ENCODE data around the gene LELP1.
"Not testable (repeated sequence)": the region's sequence is repeated elsewhere in the genome, so short reads cannot be mapped to it uniquely, and the experiment has no call there.

Gene LELP1

DNA sequence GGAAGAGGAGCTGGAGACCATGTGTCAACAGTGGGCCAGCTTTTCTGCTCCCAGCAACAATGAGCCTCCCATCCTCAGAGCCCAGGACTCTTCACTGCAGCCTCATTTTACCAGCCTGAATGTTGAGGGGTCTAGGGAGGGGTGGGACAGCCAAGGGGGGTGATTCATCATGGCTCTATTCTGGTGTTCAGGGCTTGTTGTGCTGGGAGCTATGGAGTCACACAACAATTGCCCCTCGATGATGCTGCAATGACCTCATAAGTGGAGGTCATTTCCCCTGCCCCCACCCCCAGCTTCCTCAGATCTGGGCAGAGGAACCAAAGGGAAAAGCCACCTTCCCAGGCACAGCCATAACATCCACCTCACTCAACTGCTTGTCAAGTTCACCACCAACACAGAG lies at the start of gene LELP1:
TSS of gene LELP1 (plus strand) at position 301 of the 400 bp plus-strand sequence. CDS start 1,278 bp downstream, outside the sequence.
- in situ Hi-C loops (cut with MboI; ENCODE audit: low sequenced_read_pairs): no loop called here

DNA sequence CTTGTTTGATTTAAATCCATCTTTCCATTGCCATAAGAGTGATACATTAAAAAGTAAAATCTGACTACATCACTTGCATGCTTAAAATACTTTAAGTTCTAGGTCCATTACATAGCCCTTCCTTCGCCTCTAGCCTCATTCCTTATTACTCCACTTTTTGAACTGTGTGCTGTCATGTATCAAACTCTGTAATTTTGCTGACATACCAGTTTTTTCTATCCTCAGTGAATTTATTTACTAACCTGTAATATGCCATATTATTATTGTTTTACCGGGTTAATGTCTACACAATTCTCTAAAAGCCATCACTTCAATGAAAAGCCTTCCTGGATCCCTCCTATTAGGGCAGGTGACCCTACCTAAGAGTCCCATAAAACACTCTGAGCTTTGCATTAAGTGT lies 47.7 kb upstream of the LELP1 start:
- in situ Hi-C loops (cut with MboI; ENCODE audit: low sequenced_read_pairs): no loop called here

- in situ Hi-C loops (cut with MboI; ENCODE audit: low sequenced_read_pairs): no loop called here
These were observed 34.5 kb upstream of the LELP1 start for GRCh38 chr1:153168686-153169085.

DNA sequence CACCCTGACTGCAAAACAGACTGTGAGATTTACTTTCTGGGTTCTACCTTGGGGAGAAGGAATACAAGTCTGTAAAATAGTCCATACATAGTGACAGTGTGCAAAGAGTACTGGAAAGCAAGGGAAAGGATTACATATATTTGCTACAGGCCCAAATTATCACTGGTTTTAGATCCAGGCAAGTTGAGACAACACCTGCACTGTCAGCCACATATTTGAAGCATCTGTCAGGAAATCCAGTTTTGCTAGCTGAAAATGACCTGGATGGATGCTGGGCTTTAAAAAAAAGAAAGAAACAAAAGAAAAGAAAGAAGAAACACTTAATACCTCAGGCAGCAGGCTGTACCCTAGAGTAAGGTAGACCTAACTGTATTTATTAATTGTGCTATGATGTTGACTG lies 28.6 kb upstream of the LELP1 start:
- in situ Hi-C loops (cut with MboI; ENCODE audit: low sequenced_read_pairs): no loop called here

- in situ Hi-C loops (cut with MboI; ENCODE audit: low sequenced_read_pairs): no loop called here
These were observed 24.3 kb upstream of the LELP1 start for GRCh38 chr1:153178922-153179321.

GRCh38 chr1:153180556-153180955 lies 22.7 kb upstream of the LELP1 start:
- in situ Hi-C loops (cut with MboI; ENCODE audit: low sequenced_read_pairs): no loop called here

DNA sequence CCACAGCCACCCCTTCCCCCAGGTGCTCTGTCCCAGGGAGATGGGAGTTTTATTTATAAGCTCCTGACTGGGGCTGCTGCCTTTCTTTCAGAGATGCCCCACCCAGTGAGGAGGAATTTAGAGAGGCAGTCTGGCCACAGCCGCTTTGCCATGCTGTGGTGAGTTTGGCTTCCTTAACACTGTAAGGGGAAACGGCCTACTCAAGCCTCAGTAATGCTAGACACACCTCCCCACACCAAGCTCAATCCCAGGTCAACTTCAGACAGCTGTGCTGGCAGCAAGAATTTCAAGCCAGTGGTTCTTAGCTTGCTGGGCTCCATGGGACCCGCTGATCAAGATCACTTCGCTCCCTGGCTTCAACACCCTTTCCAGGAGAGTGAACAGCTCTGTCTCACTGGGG lies 14.9 kb upstream of the LELP1 start:
- in situ Hi-C loops (cut with MboI; ENCODE audit: low sequenced_read_pairs): not testable (repeated sequence)

- in situ Hi-C loops (cut with MboI; ENCODE audit: low sequenced_read_pairs): no loop called here
These were observed 12.9 kb upstream of the LELP1 start for GRCh38 chr1:153190373-153190772.

GRCh38 chr1:153192697-153193096 lies 10.5 kb upstream of the LELP1 start:
- in situ Hi-C loops (cut with MboI; ENCODE audit: low sequenced_read_pairs): no loop called here

DNA sequence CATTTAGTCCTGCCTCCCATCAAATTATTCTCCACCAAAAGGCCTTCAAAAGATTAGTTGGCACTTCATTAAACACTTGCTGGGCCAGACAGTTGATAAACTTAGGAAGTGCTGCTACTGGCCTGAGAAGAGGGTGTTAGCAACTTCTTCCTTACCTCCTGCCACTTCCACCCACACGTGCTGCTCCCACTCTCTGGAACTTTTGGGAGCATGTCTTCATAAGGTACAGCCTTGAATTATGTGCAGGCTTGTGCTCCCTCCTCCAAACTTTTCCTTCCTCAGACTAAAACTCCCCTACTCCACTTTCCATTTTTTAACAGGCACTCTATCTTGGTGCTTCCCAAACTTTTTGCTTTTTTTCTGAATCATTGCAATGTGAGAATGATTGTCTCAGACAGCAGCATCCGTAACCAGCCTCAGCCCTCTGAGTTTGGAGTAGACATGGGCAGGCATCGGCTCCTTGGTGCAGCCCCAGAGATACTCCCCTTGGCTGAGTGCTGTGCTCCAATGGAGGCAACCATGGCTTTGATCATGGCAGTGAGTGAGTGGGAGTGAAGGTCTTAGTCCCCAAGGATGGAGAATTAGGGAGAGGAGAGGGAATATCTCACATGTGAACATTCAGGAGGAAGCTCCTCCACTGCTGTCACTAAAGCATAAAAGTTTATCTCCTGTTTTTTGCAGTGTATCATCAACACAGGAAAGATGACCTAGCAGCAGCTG lies 8.7 kb upstream of the LELP1 start:
- in situ Hi-C loops (cut with MboI; ENCODE audit: low sequenced_read_pairs): no loop called here

DNA sequence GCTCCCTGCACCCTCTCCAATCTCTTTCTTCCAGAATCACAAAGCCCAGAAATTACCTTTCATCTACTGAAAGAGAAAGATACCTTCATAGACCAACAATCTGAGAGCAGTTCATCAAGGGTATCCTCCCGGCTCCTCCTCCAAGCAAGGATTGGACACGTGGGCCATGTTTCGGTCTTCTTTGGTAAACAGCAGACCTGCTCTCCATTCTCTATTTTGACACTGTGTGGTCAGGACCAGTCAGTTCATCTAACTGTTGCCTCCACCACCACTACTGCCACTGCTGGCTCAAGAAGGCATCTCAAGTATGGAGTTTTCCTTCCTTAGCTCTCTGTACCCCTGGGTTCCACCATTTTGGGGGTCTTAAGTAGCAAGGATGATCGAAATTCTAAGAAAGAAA lies 8.0 kb upstream of the LELP1 start:
- in situ Hi-C loops (cut with MboI; ENCODE audit: low sequenced_read_pairs): no loop called here

DNA sequence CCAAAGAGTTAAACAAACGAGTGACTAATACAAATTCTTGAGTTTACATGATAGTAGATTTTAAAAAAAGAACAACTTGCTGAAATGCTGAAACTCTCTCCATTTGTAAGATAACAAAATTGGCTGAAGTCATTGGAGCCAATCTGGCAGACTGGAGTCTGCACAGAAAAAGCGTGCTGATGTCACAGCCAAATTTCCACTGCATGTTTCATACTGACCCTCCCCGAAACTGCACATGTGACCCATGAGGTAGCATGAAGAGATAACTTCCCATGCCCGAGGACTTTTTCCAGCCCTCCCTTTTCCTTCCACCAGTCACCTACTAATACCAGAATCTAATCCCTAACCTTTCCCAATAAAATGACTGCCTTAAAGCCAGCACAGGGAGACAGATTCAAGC lies 1.2 kb upstream of the LELP1 start:
- in situ Hi-C loops (cut with MboI; ENCODE audit: low sequenced_read_pairs): no loop called here

DNA sequence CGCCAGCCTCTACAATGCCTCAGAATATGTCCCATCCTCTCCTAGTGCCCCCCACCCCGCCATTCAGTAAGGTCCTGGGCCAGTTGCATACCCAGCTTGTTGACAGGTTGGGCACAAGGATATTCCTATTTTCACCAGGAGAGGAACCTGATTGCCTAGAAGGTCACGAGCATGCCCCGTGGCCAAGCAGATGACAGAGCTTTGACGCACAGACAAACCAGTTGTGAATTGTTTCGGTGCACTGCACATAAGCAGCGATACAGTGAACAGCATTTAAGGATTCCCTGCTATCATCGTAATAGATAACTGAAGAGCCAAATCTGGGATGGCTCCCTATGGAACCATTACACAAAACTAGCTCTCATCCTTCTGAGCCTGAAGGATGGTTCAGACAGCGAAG lies 3.4 kb downstream of the LELP1 start:
- in situ Hi-C loops (cut with MboI; ENCODE audit: low sequenced_read_pairs): no loop called here

DNA sequence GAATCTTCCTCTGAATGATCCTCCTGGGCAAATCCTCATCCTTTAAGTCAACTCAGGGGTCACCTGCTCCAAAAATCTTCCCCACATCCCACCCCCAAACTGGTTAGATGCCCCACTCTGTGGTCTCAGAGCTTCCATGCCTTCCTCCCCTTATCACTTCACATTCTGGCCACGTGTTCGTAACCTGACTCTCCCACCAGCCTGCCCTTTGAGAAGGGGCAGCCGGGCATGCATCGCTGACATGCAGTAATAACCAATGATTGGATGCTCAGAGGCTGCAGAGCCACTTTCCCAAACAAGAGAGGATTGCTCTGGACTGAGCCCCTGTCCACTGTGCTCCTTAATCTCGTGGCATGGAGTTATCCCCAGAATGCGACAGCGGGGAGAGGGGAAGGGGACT lies 7.0 kb downstream of the LELP1 start:
- in situ Hi-C loops (cut with MboI; ENCODE audit: low sequenced_read_pairs): no loop called here

GRCh38 chr1:153212201-153212600 lies 9.0 kb downstream of the LELP1 start:
- in situ Hi-C loops (cut with MboI; ENCODE audit: low sequenced_read_pairs): no loop called here

- in situ Hi-C loops (cut with MboI; ENCODE audit: low sequenced_read_pairs): no loop called here
These were observed 10.3 kb downstream of the LELP1 start for GRCh38 chr1:153213519-153213918.

DNA sequence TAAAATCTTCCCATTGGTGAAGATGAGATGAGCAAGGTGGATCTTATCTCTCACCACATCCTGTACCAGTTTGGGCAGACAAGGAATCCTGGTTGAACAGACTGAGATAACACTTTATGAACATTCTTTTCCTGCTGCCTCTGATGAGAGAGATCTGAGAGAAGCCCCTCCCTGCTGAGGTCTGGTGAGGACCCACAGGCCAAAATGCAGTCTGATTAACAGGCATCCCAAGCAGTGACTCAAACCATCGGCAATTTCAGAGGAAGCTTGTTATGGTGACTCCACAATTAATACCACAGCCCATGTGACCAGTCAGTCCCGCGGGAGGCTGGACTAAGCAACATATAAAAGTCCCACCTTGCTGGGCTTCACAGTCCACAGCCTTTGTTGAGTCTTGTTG lies 14.0 kb downstream of the LELP1 start, which contains the start of gene PRR9:
TSS of gene PRR9 (plus strand) at position 373 of the 400 bp plus-strand sequence. CDS start 561 bp downstream, outside the sequence.
- in situ Hi-C loops (cut with MboI; ENCODE audit: low sequenced_read_pairs): no loop called here

GRCh38 chr1:153217744-153218416 lies 14.7 kb downstream of the LELP1 start:
- in situ Hi-C loops (cut with MboI; ENCODE audit: low sequenced_read_pairs): no loop called here

- in situ Hi-C loops (cut with MboI; ENCODE audit: low sequenced_read_pairs): no loop called here
These were observed 17.5 kb downstream of the LELP1 start for GRCh38 chr1:153220606-153221303.

- in situ Hi-C loops (cut with MboI; ENCODE audit: low sequenced_read_pairs): not testable (repeated sequence)
These were observed 20.0 kb downstream of the LELP1 start for GRCh38 chr1:153223040-153223891.

- in situ Hi-C loops (cut with MboI; ENCODE audit: low sequenced_read_pairs): no loop called here
These were observed 24.6 kb downstream of the LELP1 start for GRCh38 chr1:153227810-153228209.

All from HL-60/S4 (cell line).